ENCODE results near the gene FILIP1. TPM values are rescaled to one million over a fixed set of nuclear protein-coding genes. Genes with fewer than 3 reads are reported as not detected.

Gene FILIP1
- total RNA-seq, 2 donors from 2014 or later = 78.2 to 117 TPM

DNA sequence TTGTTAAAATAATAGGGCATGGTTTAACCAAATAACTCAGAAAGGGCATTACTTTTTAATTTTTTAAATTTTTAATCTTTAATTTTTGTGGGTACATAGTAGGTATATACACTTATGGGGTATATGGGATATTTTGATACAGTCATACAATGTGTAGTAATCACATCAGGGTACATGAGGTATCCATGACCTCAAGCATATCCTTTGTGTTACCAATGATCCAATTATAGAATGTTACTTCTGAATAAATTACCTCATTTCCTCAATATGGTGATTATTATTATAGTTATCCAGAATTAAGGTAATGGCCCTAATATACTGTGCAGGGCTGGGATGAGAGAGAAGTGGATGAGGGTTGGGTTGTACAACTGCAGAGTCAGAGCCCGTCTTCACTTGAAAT, 163.9 kb downstream of the FILIP1 start:
- Histone ChIP-seq H3K4me1 (peaks cover 0 to 11% of the 10 kb centered on the region in 2 donors), H3K36me3 (no peaks in the 10 kb centered on the region), H3K27me3 (no peaks in the 10 kb centered on the region), H3K27ac (no peak overlapping the region), H3K4me3 (no peak overlapping the region), H3K9me3 (no peaks in the 10 kb centered on the region)
- TF ChIP-seq, protein P1, sequence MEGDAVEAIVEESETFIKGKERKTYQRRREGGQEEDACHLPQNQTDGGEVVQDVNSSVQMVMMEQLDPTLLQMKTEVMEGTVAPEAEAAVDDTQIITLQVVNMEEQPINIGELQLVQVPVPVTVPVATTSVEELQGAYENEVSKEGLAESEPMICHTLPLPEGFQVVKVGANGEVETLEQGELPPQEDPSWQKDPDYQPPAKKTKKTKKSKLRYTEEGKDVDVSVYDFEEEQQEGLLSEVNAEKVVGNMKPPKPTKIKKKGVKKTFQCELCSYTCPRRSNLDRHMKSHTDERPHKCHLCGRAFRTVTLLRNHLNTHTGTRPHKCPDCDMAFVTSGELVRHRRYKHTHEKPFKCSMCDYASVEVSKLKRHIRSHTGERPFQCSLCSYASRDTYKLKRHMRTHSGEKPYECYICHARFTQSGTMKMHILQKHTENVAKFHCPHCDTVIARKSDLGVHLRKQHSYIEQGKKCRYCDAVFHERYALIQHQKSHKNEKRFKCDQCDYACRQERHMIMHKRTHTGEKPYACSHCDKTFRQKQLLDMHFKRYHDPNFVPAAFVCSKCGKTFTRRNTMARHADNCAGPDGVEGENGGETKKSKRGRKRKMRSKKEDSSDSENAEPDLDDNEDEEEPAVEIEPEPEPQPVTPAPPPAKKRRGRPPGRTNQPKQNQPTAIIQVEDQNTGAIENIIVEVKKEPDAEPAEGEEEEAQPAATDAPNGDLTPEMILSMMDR (IDR thresholded peaks at IDR 0.05) = no peak
- no peak for DNase-seq (ENCODE audit: low spot score)

DNA sequence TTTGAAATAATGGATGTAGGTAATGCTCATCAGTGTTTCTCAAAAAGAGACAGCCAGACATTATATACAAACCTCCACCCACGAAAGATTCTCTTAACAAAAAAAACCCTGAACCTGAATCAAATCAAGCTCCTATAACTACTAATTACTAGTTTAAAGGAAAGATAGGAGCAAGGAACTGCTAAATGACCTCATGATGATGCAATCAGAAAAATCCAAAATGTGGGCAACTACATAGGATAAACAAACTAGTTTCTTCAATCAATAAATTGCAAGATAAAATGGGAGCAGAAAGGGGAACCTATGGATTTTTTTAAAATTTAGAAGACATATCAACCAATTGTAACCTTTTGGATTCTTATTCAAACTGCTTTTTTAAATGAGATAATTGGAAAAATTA, 165.8 kb downstream of the FILIP1 start:
- H3K36me3 ChIP-seq = no peaks in the 10 kb centered on the region
- TF ChIP-seq, protein P1 (IDR thresholded peaks at IDR 0.05) = no peak
- H3K27me3 ChIP-seq = no peaks in the 10 kb centered on the region
- H3K4me1 ChIP-seq = no peaks in the 10 kb centered on the region
- no peak overlapping the region for H3K27ac ChIP-seq
- H3K4me3 ChIP-seq = no peak overlapping the region
- DNase-seq (ENCODE audit: low spot score) = no peak
- H3K9me3 ChIP-seq = no peaks in the 10 kb centered on the region

DNA sequence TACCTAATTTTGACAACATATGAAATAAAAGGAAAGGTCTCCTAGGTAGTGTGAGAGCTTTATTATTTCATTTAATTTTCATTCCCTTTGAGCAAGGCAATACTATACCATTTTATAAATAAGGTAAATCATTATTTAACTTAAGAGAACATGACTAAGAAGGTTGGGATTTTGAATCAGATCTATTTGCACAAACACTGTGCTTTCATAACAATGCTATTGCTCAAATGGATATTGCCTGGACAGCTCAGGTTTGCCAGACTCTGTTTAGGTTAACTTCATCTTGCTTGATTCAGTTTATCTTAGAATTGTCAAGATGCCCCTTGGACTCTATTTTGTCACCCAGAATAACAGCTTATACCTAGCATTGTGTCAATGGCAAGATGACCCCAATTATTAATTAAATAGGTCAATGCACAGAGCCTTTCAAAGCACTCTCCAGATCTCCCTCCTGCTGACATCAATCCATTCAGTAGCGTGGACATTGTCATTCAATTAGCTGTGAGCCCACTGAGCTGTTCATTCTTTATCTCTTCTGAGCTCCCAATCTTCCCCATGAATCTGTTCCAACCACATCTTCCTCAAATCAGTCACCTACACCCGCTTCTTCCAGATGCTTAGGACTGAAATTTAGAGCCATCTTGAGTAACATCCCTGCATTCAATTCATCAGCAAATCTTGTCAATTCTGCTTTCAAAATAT, 166.9 kb downstream of the FILIP1 start:
- Histone ChIP-seq H3K4me1 (no peaks in the 10 kb centered on the region), H3K9me3 (no peaks in the 10 kb centered on the region), H3K27ac (no peak overlapping the region), H3K4me3 (no peak overlapping the region), H3K27me3 (no peaks in the 10 kb centered on the region), H3K36me3 (no peaks in the 10 kb centered on the region)
- no peak for DNase-seq (ENCODE audit: low spot score)
- TF ChIP-seq, protein P1 (IDR thresholded peaks at IDR 0.05) = no peak

DNA sequence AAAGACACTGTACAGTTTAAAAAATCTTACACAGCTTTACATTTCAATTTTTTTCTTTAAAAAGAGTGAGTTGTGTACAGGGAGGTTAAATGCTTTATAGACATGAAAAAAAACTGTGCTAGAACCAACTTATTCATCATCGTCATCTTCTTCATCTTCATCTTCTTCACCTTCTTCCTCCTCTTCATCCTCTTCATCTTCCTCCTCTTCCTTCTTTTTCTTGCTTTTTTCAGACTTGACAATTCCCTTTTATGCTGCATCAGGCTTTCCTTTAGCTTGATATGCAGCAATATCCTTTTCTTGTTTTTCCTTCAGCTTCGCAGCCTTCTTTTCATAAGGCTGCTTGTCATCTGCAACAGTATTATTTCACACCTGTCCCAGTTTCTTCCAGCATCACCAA, 174.7 kb downstream of the FILIP1 start:
- H3K27me3 ChIP-seq = no peaks in the 10 kb centered on the region
- H3K9me3 ChIP-seq = no peaks in the 10 kb centered on the region
- TF ChIP-seq, protein P1 (IDR thresholded peaks at IDR 0.05) = no peak
- H3K4me1 ChIP-seq = peaks cover 0 to 16% of the 10 kb centered on the region in 2 donors
- no peak overlapping the region for H3K4me3 ChIP-seq
- no peak overlapping the region for H3K27ac ChIP-seq
- no peak for DNase-seq (ENCODE audit: low spot score)
- H3K36me3 ChIP-seq = peaks cover 13% of the 10 kb centered on the region

DNA sequence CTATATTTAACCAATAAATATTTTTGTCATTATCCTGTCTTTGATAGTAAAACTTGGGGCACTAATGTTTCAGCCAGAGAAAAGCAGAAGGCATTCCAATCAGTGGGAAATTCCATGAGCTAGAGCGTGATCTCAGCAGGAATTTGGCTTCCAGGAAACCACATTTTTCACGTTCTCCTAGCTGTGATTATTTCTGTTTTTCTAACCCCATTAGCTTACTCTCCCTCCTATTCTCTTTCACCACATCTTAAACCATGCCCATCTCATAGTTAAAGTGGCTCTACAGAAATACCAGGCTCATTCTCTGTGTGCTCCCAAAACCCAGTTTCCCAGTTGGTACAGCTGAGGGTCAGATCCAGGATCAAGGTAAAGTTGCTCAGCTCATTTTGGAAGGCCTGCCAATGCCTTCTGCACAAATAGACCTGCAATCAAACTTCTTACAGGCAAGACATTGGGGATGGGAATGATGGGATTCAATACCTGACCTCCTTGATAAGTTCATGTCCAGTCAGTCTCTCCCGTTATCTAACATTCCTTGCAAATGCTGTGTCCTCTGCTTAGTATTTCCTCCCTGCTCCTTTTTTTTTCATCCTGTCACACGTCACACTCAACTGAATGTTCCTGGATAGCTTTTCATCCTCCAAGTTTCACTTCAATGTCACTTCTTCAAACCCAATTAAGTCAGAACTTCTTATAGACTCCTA, 175.9 kb downstream of the FILIP1 start:
- TF ChIP-seq, protein P1 (IDR thresholded peaks at IDR 0.05) = no peak
- H3K9me3 ChIP-seq = no peaks in the 10 kb centered on the region
- no peak overlapping the region for H3K4me3 ChIP-seq
- peaks cover 26% of the 10 kb centered on the region for H3K36me3 ChIP-seq
- no peak for DNase-seq (ENCODE audit: low spot score)
- peaks cover 0 to 16% of the 10 kb centered on the region in 2 donors for H3K4me1 ChIP-seq
- H3K27ac ChIP-seq = peak overlapping the region; percentile 28 to 55
- H3K27me3 ChIP-seq = no peaks in the 10 kb centered on the region
